ENCODE data around the gene ITPK1. TPM values are rescaled to one million over a fixed set of nuclear protein-coding genes. Genes with fewer than 3 reads are reported as not detected.
A peak's percentile ranks its signal among the peaks of the same experiment; 100 is the strongest.

ITPK1 gene
- polyA plus RNA-seq, 2 of the 4 experiments (the other 2 are of a cell fraction) = 46.2 to 47.0 TPM

DNA sequence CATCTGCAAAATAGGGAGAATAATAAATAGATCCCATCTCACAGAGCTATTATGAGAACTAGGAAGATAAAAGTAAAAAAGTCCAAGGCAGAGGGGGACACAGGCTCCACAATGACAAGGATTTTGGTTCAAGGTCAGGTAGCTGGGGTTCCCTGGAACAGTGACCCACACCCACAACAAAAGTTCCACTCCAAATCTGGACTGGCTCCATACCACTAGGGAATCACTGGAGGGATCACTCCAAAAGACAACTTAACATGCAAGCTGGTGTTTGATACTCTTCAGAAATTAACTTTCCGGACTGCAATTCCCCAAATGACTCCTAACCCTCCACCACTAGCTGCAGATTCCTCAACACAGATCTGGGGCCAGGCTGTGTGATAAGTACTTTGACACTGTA lies 54.9 kb downstream of the ITPK1 start:
- H3K27ac ChIP-seq = no peak overlapping the region
- TF ChIP-seq ZSCAN20 (CRISPR knock-in tag; IDR thresholded peaks at IDR 0.05) = no peak
- TF ChIP-seq, protein P1, sequence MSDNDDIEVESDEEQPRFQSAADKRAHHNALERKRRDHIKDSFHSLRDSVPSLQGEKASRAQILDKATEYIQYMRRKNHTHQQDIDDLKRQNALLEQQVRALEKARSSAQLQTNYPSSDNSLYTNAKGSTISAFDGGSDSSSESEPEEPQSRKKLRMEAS (IDR thresholded peaks at IDR 0.05) = no peak
- no peak for TF ChIP-seq CHD2 (IDR thresholded peaks at IDR 0.05; ENCODE audit: low read length, partially characterized antibody)
- TF ChIP-seq JUN (IDR thresholded peaks at IDR 0.05) = no peak
- no peak for TF ChIP-seq PHF8 (IDR thresholded peaks at IDR 0.05; ENCODE audit: borderline replicate concordance, low read depth)
- TF ChIP-seq, protein P2, sequence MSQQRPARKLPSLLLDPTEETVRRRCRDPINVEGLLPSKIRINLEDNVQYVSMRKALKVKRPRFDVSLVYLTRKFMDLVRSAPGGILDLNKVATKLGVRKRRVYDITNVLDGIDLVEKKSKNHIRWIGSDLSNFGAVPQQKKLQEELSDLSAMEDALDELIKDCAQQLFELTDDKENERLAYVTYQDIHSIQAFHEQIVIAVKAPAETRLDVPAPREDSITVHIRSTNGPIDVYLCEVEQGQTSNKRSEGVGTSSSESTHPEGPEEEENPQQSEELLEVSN (IDR thresholded peaks at IDR 0.05; ENCODE audit: borderline replicate concordance, low read depth) = no peak
- no peak for TF ChIP-seq TP53 (CRISPR knock-in tag; IDR thresholded peaks at IDR 0.05)
- TF ChIP-seq HOXA7 (CRISPR knock-in tag; IDR thresholded peaks at IDR 0.05) = no peak
- TF ChIP-seq CBX8 (IDR thresholded peaks at IDR 0.05) = no peak
- no peak for TF ChIP-seq ZNF302 (CRISPR knock-in tag; IDR thresholded peaks at IDR 0.05)
- TF ChIP-seq, protein P3, sequence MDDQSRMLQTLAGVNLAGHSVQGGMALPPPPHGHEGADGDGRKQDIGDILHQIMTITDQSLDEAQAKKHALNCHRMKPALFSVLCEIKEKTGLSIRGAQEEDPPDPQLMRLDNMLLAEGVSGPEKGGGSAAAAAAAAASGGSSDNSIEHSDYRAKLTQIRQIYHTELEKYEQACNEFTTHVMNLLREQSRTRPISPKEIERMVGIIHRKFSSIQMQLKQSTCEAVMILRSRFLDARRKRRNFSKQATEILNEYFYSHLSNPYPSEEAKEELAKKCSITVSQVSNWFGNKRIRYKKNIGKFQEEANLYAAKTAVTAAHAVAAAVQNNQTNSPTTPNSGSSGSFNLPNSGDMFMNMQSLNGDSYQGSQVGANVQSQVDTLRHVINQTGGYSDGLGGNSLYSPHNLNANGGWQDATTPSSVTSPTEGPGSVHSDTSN (IDR thresholded peaks at IDR 0.05) = no peak
- H3K4me3 ChIP-seq = no peak overlapping the region
- 100% methylated on average over 1 of the region's 1 CpG for WGBS (ENCODE audit: missing lambda C conversion rate)
- no peaks in the 10 kb centered on the region for H3K9me3 ChIP-seq
- peaks cover 43% of the 10 kb centered on the region for H3K4me1 ChIP-seq
- no peak overlapping the region for H3K4me2 ChIP-seq
- DNase-seq (ENCODE audit: low read depth in 1 of 2, low spot score in 1 of 2) (no peak), ATAC-seq (no peak), FAIRE-seq (no peak)
- ChIA-PET CTCF (interaction anchor here (1.6 to 2.1 kb wide), 2 partner anchors 13 to 108 kb away, joined by 4 to 6 read pairs; no protein-coding TSS in a partner anchor), POLR2A (no interaction called here)

DNA sequence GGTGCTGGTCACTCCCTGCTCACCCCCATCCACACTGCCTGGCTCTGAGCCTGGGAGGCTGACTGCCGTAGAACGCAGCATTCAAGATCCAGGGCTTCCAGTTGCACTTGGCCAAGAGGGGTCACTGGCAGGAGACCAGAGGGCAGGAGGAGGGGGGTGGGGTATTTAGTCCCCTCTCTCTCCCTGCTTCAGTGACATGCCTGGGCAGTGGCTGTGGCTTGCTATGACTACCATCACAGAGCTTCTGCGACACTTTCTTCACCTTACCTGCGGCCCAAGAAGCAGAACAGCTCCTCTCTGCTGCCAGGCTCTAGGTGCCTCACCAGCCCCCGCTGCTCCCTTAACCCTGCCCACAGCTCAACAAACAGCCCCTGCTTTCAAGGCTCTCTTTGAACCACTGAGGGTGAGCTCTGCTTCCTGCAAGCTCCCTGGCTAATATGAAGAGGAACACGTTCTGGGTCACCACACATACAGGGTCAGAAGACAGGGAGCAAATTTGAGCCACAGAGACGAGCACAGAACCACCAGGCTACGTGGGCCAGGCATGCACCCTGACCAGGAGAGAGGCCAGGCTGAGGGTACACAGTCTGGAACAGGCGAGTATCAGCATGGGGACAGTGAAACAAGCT lies 55.7 kb downstream of the ITPK1 start:
- FAIRE-seq (no peak), ATAC-seq (peak; percentile 12 to 47; a peak in 3 of 6 replicates), DNase-seq (ENCODE audit: low read depth in 1 of 2, low spot score in 1 of 2) (peak in 1 of 2 experiments; percentile 21)
- Histone ChIP-seq H3K4me2 (no peak overlapping the region), H3K27ac (peak overlapping the region in 1 of 2 experiments; percentile 71; a peak in 3 of 6 replicates), H3K9me3 (no peaks in the 10 kb centered on the region), H3K4me3 (no peak overlapping the region), H3K4me1 (peaks cover 47% of the 10 kb centered on the region)
- 60% methylated on average over 9 of the region's 9 CpGs for WGBS (ENCODE audit: missing lambda C conversion rate)
- CTCF ChIA-PET = interaction anchor here (0.7 to 2.1 kb wide), 3 partner anchors 12 to 108 kb away, joined by 4 to 6 read pairs (median 4); no protein-coding TSS in a partner anchor
- POLR2A ChIA-PET = interaction anchor here (0.5 kb wide), 1 partner anchor 60 kb away, joined by 5 read pairs; no protein-coding TSS in a partner anchor
- TF ChIP-seq JUN (IDR thresholded peaks at IDR 0.05) = no peak
- no peak for TF ChIP-seq BHLHE40 (IDR thresholded peaks at IDR 0.05; ENCODE audit: low read depth, low read length)
- no peak for TF ChIP-seq ZFP36 (IDR thresholded peaks at IDR 0.05; ENCODE audit: borderline replicate concordance, partially characterized antibody)
- TF ChIP-seq SREBF2 (IDR thresholded peaks at IDR 0.05) = no peak
- no peak for TF ChIP-seq HOXA7 (CRISPR knock-in tag; IDR thresholded peaks at IDR 0.05)
- no peak for TF ChIP-seq EHMT2 (IDR thresholded peaks at IDR 0.05; ENCODE audit: low read depth)
- TF ChIP-seq, protein P4, sequence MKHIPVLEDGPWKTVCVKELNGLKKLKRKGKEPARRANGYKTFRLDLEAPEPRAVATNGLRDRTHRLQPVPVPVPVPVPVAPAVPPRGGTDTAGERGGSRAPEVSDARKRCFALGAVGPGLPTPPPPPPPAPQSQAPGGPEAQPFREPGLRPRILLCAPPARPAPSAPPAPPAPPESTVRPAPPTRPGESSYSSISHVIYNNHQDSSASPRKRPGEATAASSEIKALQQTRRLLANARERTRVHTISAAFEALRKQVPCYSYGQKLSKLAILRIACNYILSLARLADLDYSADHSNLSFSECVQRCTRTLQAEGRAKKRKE (CRISPR knock-in tag; IDR thresholded peaks at IDR 0.05; ENCODE audit: low read depth) = no peak
- no peak for TF ChIP-seq MYC (IDR thresholded peaks at IDR 0.05; ENCODE audit: borderline replicate concordance, low read length)
- TF ChIP-seq MAFK (IDR thresholded peaks at IDR 0.05; ENCODE audit: partially characterized antibody) = no peak
- TF ChIP-seq CHD4 (IDR thresholded peaks at IDR 0.05; ENCODE audit: borderline replicate concordance) = no peak
- TF ChIP-seq RCOR1 (IDR thresholded peaks at IDR 0.05; ENCODE audit: low read depth, low read length) = no peak
- TF ChIP-seq, protein P5, sequence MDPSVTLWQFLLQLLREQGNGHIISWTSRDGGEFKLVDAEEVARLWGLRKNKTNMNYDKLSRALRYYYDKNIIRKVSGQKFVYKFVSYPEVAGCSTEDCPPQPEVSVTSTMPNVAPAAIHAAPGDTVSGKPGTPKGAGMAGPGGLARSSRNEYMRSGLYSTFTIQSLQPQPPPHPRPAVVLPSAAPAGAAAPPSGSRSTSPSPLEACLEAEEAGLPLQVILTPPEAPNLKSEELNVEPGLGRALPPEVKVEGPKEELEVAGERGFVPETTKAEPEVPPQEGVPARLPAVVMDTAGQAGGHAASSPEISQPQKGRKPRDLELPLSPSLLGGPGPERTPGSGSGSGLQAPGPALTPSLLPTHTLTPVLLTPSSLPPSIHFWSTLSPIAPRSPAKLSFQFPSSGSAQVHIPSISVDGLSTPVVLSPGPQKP (IDR thresholded peaks at IDR 0.05; ENCODE audit: low read depth, low read length) = no peak
- TF ChIP-seq NPAS2 (CRISPR knock-in tag; IDR thresholded peaks at IDR 0.05; ENCODE audit: borderline replicate concordance) = no peak
